Measurements from ENCODE around the gene MAPKAPK5. TPM values are rescaled to one million over a fixed set of nuclear protein-coding genes. Genes with fewer than 3 reads are reported as not detected.
A peak's percentile ranks its signal among the peaks of the same experiment; 100 is the strongest.

MAPKAPK5 gene
- total and polyA plus RNA-seq, 2 experiments from 2014 or later = 41.5 to 77.0 TPM

- Histone ChIP-seq H3K79me2 (replicated peaks; ENCODE audit: insufficient read depth) (peaks cover 24% of the 10 kb centered on the region), H3K27ac (ENCODE audit: low read depth) (peak overlapping the region; percentile 69), H3K4me1 (ENCODE audit: insufficient read depth) (peaks cover 47% of the 10 kb centered on the region), H3K4me2 (peak overlapping the region; percentile 58), H3K9me2 (ENCODE audit: insufficient read depth) (no peaks in the 10 kb centered on the region), H3K27me3 (ENCODE audit: insufficient read depth) (no peaks in the 10 kb centered on the region), H4K20me1 (replicated peaks; ENCODE audit: insufficient read depth) (no peaks in the 10 kb centered on the region), H2AFZ (no peak overlapping the region), H3K4me3 (no peak overlapping the region), H3K36me3 (ENCODE audit: insufficient read depth) (peaks cover 37% of the 10 kb centered on the region), H3F3A (replicated peaks; ENCODE audit: low read depth) (peaks cover 19% of the 10 kb centered on the region)
- no peaks in the 10 kb centered on the region for H3K9me3 Mint-ChIP-seq
- DNase-seq (ENCODE audit: low spot score) (no peak), ATAC-seq (no peak)
- H3K27me3 Mint-ChIP-seq (ENCODE audit: insufficient read depth, low read depth, poor library complexity) = peaks cover 3% of the 10 kb centered on the region
- peak overlapping the region; percentile 38; the same call in 1 of the 2 replicates for H3K27ac Mint-ChIP-seq
- H3K4me3 Mint-ChIP-seq = 0 out of 3 replicates have a peak overlapping the region, but pooled peaks have one; percentile 64
- H3K36me3 Mint-ChIP-seq (ENCODE audit: low read depth) = peaks cover 63% of the 10 kb centered on the region
- peaks cover 48% of the 10 kb centered on the region for H3K4me1 Mint-ChIP-seq
- TF ChIP-seq EZH2 (IDR thresholded peaks at IDR 0.05; ENCODE audit: low read depth, unreplicated experiment) (no peak), JUNB (IDR thresholded peaks at IDR 0.05; ENCODE audit: unreplicated experiment) (no peak), EZH2phosphoT487 (IDR thresholded peaks at IDR 0.05; ENCODE audit: unreplicated experiment) (no peak), ZNF114 (CRISPR knock-in tag; IDR thresholded peaks at IDR 0.05) (no peak), CREB1 (CRISPR knock-in tag; IDR thresholded peaks at IDR 0.05; ENCODE audit: low read depth) (no peak), ETS1 (IDR thresholded peaks at IDR 0.05) (no peak), REST (IDR thresholded peaks at IDR 0.05; ENCODE audit: unreplicated experiment) (no peak), ZNF331 (CRISPR knock-in tag; IDR thresholded peaks at IDR 0.05; ENCODE audit: low read depth) (no peak), STAT1 (IDR thresholded peaks at IDR 0.05; ENCODE audit: unreplicated experiment) (no peak), POLR2AphosphoS5 (IDR thresholded peaks at IDR 0.05; ENCODE audit: low read depth) (no peak), CTCF (conservative IDR thresholded peaks at IDR 0.05; ENCODE audit: low read depth in 2 of 2) (no peak), NANOG (IDR thresholded peaks at IDR 0.05; ENCODE audit: borderline replicate concordance) (no peak), ZNF462 (CRISPR knock-in tag; IDR thresholded peaks at IDR 0.05) (no peak)
Measured at GRCh38 chr12:111870216-111870615, 28.2 kb downstream of the MAPKAPK5 start.
